ENCODE results near the gene RBCK1. TPM values are rescaled to one million over a fixed set of nuclear protein-coding genes. Genes with fewer than 3 reads are reported as not detected.

The RBCK1 gene
- total RNA-seq, 1 donor from 2014 or later: 44.3 TPM

- no peak for DNase-seq (ENCODE audit: low spot score)
- intact Hi-C loops (cut with DNase I): loop anchor here (10.0 kb wide), 1 partner anchor 255 kb away; no protein-coding TSS in a partner anchor
Measured at GRCh38 chr20:480044-480443, 71.9 kb downstream of the RBCK1 start.

- intact Hi-C loops (cut with DNase I): loop anchor here (10.0 kb wide), 1 partner anchor 254 kb away; no protein-coding TSS in a partner anchor
- no peak for DNase-seq (ENCODE audit: low spot score)
Measured at GRCh38 chr20:481167-481566, 73.1 kb downstream of the RBCK1 start.

Other genes starting within 250 kb of the RBCK1 start
- not detected for gene DEFB128, start 218.6 kb upstream of the RBCK1 start, total RNA-seq
- gene DEFB129, start 181.0 kb upstream of the RBCK1 start, total RNA-seq: not detected
- not detected for gene DEFB132, start 150.6 kb upstream of the RBCK1 start, total RNA-seq
- gene C20orf96, start 117.5 kb upstream of the RBCK1 start, total RNA-seq: 3.7 TPM
- gene ZCCHC3, start 110.7 kb upstream of the RBCK1 start, total RNA-seq: 10.4 TPM
- gene SOX12, start 82.7 kb upstream of the RBCK1 start, total RNA-seq: 10.6 TPM
- gene NRSN2, start 61.2 kb upstream of the RBCK1 start, total RNA-seq: 23.9 TPM
- gene TRIB3, start 27.5 kb upstream of the RBCK1 start, total RNA-seq: 1.3 TPM
- gene TBC1D20, start 54.2 kb downstream of the RBCK1 start, total RNA-seq: 26.5 TPM
- gene CSNK2A1, start 135.5 kb downstream of the RBCK1 start, total RNA-seq: 111 TPM
- 4.8 TPM for gene TCF15, start 202.0 kb downstream of the RBCK1 start, total RNA-seq
- 38.4 TPM for gene SRXN1, start 244.9 kb downstream of the RBCK1 start, total RNA-seq